ENCODE data around the gene DLGAP1. TPM values are rescaled to one million over a fixed set of nuclear protein-coding genes. Genes with fewer than 3 reads are reported as not detected.
A peak's percentile ranks its signal among the peaks of the same experiment; 100 is the strongest.

DLGAP1 gene
- total and polyA plus RNA-seq, 9 donors, result 2.0 to 42.7 (median 3.8) TPM

GRCh38 chr18:3593381-3593903, 861.7 kb downstream of the DLGAP1 start:
- no peaks in the 10 kb centered on the region for H3K36me3 ChIP-seq
- intact Hi-C loops (cut with DNase I), result loop anchor here in 3 of 4 donors (5.0 to 10.0 kb wide), 4 partner anchors 71 to 146 kb away; partner anchors contain the start of gene TGIF1 (in 1 of the 3)
- peak overlapping the region; percentile 74 to 86 for H3K27ac ChIP-seq
- peak in 1 of 5 donors; percentile 35 for DNase-seq
- peak overlapping the region; percentile 25 for H3K4me3 ChIP-seq
- no peak for TF ChIP-seq POLR2A (IDR thresholded peaks at IDR 0.05)
- no peak for TF ChIP-seq CTCF (IDR thresholded peaks at IDR 0.05)
- no peak for TF ChIP-seq EP300 (IDR thresholded peaks at IDR 0.05)
- no peaks in the 10 kb centered on the region for H3K27me3 ChIP-seq
- WGBS, 3 donors, result 4 to 10% (median 6%) methylated on average over 11 of the region's 11 CpGs
- peaks cover 14% of the 10 kb centered on the region for H3K4me1 ChIP-seq (ENCODE audit: insufficient read depth)
- no peaks in the 10 kb centered on the region for H3K9me3 ChIP-seq

DNA sequence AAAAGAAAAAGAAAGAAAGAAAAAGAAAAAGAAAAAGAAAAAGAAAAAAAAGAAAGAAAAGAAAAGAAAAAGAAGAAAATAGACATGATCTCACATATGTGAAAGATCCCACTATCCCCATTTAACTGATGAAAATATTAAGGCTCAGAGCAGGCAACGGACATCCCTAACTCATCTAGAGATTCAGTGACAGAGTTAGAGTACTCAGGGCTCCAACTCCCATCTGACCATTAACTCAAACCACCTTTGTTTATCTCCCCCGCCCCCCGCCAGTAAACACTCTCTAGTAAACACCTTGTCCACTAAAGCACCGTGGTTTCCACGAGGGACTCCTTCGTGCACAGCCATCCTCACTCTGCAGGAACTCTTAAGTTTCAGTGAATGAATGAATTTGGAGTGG, 862.2 kb downstream of the DLGAP1 start:
- H3K4me1 ChIP-seq (ENCODE audit: insufficient read depth), result peaks cover 14% of the 10 kb centered on the region
- H3K9me3 ChIP-seq, result no peaks in the 10 kb centered on the region
- TF ChIP-seq EP300 (IDR thresholded peaks at IDR 0.05) (no peak), POLR2A (IDR thresholded peaks at IDR 0.05) (no peak), CTCF (IDR thresholded peaks at IDR 0.05) (no peak)
- H3K27me3 ChIP-seq, result no peaks in the 10 kb centered on the region
- H3K4me3 ChIP-seq, result no peak overlapping the region
- WGBS, 3 donors, result 59 to 64% (median 63%) methylated on average over 6 of the region's 6 CpGs
- no peak for DNase-seq
- H3K27ac ChIP-seq, result peak overlapping the region; percentile 74 to 86
- intact Hi-C loops (cut with DNase I), result loop anchor here in 3 of 4 donors (5.0 to 10.0 kb wide), 4 partner anchors 72 to 146 kb away; partner anchors contain the start of gene TGIF1 (in 1 of the 3)
- H3K36me3 ChIP-seq, result no peaks in the 10 kb centered on the region

DNA sequence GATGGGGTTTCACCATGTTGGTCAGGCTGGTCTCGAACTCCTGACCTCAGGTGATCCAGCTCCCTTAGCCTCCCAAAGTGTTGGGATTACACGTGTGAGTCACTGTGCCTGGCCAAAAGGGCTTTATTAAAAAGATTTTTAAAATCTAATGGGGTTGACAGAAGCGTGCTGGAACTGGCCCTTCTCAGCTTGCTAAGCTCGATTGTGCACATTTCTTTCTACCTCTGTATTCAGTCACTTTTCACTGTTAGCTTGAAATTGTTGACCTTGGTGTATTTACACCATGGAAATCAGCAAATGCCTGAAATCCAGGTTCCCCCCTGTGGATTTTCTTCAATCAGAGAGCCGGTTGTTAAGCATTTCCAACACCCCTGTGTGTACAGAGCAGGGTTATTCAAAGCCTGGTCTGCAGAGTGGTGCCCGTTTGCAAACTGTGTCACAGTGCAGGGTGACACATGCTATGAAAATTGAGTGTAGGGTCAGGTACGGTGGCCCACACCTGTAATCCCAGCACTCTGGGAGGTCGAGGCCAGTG, 864.9 kb downstream of the DLGAP1 start:
- no peak for DNase-seq
- WGBS, 3 donors, result 80 to 90% (median 84%) methylated on average over 8 of the region's 8 CpGs
- no peak overlapping the region for H3K4me3 ChIP-seq
- no peaks in the 10 kb centered on the region for H3K9me3 ChIP-seq
- no peak for TF ChIP-seq POLR2A (IDR thresholded peaks at IDR 0.05)
- TF ChIP-seq CTCF (IDR thresholded peaks at IDR 0.05), result no peak
- no peak for TF ChIP-seq EP300 (IDR thresholded peaks at IDR 0.05)
- H3K4me1 ChIP-seq (ENCODE audit: insufficient read depth), result peaks cover 4% of the 10 kb centered on the region
- intact Hi-C loops (cut with DNase I), result loop anchor here in 3 of 4 donors (5.0 to 10.0 kb wide), 4 partner anchors 75 to 143 kb away; partner anchors contain the start of gene TGIF1 (in 1 of the 3)
- H3K27me3 ChIP-seq, result no peaks in the 10 kb centered on the region
- no peaks in the 10 kb centered on the region for H3K36me3 ChIP-seq
- no peak overlapping the region for H3K27ac ChIP-seq

DNA sequence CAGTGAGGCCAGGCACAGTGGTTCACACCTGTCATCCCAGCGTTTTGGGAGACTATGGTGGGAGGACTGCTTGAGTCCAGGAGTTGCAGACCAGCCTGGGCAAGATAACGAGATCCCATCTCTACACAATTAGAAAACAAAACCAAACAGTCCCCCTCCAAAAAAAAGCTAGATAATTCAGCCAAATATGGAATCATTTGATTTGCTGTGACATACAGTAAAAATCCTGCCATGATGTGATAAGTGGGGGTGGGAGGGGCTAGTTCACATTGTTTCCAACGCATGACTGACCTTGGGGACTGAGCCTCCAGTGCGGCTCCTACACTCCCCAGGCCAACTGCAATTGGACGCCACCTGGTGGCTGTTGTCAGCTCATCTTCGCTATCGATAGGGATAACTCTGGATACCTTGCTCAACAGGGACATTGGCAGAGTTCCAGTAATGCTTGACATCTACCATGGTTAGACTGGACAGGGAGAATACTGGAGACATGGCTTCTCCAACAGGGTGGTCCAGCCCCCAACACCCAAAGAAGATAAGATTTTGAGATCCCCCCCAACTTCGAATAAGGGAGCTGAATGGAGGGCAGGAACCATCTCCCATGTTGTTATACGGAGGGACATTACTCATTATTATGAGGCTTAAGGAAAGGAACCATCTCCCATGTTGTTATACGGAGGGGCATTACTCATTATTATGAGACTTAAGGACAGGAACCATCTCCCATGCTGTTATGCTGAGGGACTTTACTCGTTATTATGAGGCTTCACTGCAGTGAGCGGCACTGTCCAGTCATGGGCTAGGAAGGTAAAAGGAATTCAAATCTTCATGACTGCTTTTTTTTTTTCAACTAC, 869.2 kb downstream of the DLGAP1 start:
- 42 to 52% (median 45%) methylated on average over 12 of the region's 12 CpGs for WGBS, 3 donors
- no peaks in the 10 kb centered on the region for H3K9me3 ChIP-seq
- H3K27me3 ChIP-seq, result no peaks in the 10 kb centered on the region
- intact Hi-C loops (cut with DNase I), result loop anchor here in 1 of 4 donors (5.0 kb wide), 1 partner anchor 304 kb away; no protein-coding TSS in a partner anchor
- DNase-seq, result peak; percentile 54 to 71 (median 64)
- no peaks in the 10 kb centered on the region for H3K36me3 ChIP-seq
- H3K4me3 ChIP-seq, result no peak overlapping the region
- peak in 2 of 3 donors; percentile 22 to 60 for TF ChIP-seq CTCF (IDR thresholded peaks at IDR 0.05)
- no peak for TF ChIP-seq POLR2A (IDR thresholded peaks at IDR 0.05)
- H3K27ac ChIP-seq, result no peak overlapping the region
- no peaks in the 10 kb centered on the region for H3K4me1 ChIP-seq (ENCODE audit: insufficient read depth)
